GM12875 (cell line): ENCODE measurements around the gene NPM1.

ENCODE experiments used
- H3K4me3 ChIP-seq: one replicate; pipeline ENCODE4 v1.5.1; 2011; ENCODE audit warnings: low read depth, low read length, control low read depth
- CTCF ChIP-seq: IDR thresholded peaks from 2 replicates; pipeline ENCODE4 v1.5.1; 2011; ENCODE audit warnings: low read depth, mild to moderate bottlenecking, control low read depth, inconsistent platforms, low read length, moderate library complexity, borderline replicate concordance; ENCODE audit not compliant: insufficient read depth

NPM1 gene

DNA sequence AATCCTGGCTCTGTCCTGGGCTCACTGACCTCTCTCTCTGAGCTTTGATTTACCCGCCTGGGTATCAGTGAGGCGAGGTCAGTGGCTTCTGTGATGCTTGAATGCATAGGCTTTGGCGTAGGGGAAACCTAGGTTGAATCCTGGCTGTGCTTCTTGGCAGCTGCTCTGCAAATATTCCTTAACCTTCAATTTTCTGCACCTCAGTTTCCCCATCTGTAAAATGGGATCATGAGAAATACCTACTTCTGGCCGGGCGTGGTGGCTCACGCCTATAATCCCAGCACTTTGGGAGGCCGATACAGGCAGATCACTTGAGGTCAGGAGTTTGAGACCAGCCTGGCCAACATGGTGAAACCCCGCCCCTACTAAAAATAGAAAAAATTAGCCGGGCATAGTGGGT, 39.0 kb downstream of the NPM1 start:
- no peak overlapping the region for H3K4me3 ChIP-seq
- TF ChIP-seq CTCF = no peak

DNA sequence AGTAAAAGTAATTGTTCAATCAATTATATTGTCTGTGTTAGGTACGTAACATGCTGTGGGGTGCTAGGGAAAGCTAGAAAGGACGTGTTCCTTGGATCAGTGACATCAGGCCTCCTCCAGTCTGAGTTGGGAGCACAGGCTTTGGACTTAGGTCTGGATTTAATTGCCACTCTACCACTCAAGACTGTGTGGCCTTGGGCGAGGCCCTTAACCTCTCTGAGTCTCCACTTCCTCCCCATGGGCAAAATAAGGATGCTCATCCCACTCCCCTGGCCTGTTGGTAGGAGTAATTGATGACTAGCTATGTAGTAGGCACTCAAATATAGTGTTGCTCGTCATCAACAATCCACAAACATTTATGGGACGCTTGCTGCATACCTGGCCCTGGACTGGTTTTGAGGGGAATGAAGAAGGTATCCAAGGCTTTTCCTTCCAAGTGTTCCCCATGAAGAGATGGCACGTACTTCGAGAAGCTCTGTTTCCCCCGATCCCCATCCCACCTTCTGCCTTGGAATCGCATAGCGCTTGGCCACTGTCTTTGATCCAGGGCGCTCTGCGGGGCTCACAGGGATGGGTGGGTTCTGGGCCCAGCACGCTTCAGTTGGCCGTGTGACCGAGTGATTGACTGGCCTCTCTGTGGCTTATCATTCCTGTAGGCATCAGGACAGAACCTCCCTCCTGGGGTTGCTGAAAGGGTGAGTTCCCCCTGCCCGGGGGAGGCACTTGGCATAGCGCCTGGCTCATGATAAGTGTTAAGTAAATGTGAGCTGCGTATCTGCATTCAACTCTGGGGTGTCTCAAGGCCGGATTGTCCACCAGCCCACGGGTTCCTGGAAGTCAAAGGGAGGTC, 39.9 kb downstream of the NPM1 start:
- H3K4me3 ChIP-seq = no peak overlapping the region
- TF ChIP-seq CTCF = no peak

DNA sequence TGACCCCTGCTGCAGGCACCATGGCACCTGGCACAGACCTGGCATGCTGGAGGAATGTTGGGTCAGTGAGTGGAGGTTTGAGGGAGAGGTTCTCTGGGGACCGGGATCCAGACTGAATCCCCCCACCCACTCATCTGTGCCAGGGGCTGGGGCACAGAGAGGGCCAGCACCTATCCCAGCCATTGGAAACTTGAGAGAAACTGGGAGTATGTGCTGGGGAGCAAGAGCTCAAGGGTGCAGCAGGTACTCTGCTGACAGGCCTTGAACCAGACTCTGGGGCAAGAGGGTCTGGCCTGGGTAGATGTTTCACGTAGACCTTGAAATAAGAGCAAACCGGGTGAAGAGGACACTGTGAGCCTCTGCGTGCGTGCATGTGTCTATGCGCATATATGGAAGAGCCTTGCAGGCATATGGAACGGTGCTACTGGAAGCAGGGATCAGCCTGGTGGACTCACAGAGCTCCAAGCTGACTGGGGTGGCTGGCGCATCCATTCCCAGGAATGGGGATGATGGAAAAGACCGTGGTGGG, 40.6 kb downstream of the NPM1 start:
- no peak for TF ChIP-seq CTCF
- no peak overlapping the region for H3K4me3 ChIP-seq

- no peak for TF ChIP-seq CTCF
- no peak overlapping the region for H3K4me3 ChIP-seq
Observed at GRCh38 chr5:171428809-171429542, 41.3 kb downstream of the NPM1 start.

DNA sequence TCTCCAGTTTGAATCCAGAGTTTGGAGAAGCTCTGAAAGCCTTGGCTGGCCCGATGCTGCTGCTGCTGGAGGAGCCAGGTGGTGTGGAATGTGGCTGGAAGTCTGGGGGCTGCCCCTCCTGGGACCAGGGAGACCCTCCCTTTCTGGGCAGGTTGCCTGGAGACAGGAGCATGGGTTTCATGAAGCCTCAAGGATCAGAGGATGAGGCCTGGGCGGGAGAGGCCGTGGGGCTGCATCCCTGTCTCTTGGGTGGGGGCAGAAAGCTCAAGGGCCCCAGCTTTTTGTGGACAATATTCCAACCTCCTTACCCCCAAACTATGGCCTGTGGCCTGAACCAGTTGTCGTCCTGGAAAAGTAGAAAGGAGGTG, 41.9 kb downstream of the NPM1 start:
- TF ChIP-seq CTCF = no peak

DNA sequence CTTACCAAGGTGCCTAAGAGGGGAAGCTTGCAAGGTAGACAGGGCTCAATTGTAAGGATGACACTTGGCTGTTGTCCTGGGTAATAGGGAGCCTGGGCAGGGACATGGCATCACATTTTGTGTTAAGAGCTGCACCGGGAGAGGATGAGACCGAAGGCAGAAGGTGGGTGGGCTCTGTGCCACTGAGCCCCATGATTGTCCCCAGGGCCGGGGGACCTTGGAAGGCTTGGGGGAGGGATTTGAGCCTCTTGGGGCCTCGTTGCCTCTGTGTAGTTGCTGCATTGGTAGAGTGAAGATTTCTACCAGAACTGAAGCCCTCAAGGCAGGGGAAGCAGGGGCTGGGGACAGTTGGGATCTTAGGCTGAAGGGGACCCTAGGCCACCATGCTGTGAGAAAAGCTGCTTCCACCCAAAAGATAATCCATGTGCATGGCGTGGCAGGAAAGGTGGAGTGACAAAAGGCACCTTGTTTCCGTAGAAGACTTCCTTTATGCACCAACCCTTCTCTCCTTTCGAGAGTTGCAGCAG, 43.7 kb downstream of the NPM1 start:
- H3K4me3 ChIP-seq = no peak overlapping the region
- no peak for TF ChIP-seq CTCF

More for the DNA sequence above, 41.9 kb downstream of the NPM1 start:
- no peak overlapping the region for H3K4me3 ChIP-seq
